K562 (cell line): ENCODE measurements around the gene ITPR3. TPM values are rescaled to one million over a fixed set of nuclear protein-coding genes. Genes with fewer than 3 reads are reported as not detected.

Source experiments
- ATAC-seq: fragments of 200-7000 bp; cut with Tn5 transposase; 3 replicates; pipeline ENCODE4 v1.9.1; 2020; ENCODE audit warnings: moderate library complexity
- BruUV-seq: library from RNA; stranded (reverse); fragments of 400-500 nt; replicated peaks from 2 replicates; lab custom pipeline; 2021; lab: Mats Ljungman, UMichigan
- CTCF ChIA-PET: fragments of 300-600 bp; formaldehyde crosslinking; extraction: SDS; loops from one replicate; lab custom pipeline; 2021; ENCODE audit warnings: low intra/inter-chr PET ratio; lab: Yijun Ruan, JAX
- POLR2A ChIA-PET: fragments of 300-600, 350-650 bp; sonication (Branson Sonifier 250); formaldehyde crosslinking; extraction: SDS; loops from one replicate; lab custom pipeline; 2021; ENCODE audit warnings: antibody characterized with exemption, inconsistent platforms; lab: Yijun Ruan, JAX
- DNase-seq, 4 experiments: peaks; one replicate each; pipeline versions ENCODE4 v3.0.0 to v3.0.0-alpha.2; 2011 to 2018; ENCODE audit warnings: low spot score in 3 of 4, mixed read lengths in 3 of 4; ENCODE audit errors: extremely low read depth in 1 of 4
- FAIRE-seq: peaks from 2 replicates; lab custom pipeline; 2011; peaks lifted over from hg19 to GRCh38; lab: Jason Lieb, UNC
- H2AFZ ChIP-seq: 2 replicates; pipeline ENCODE4 v1.6.0; 2011; ENCODE audit warnings: low read depth, low read length, control low read depth, inconsistent platforms
- H3K27ac ChIP-seq: fragments of 200-600 bp; 3 replicates; pipeline ENCODE4 v1.8.0; 2011; ENCODE audit warnings: low read depth, mild to moderate bottlenecking, control low read depth, inconsistent platforms, low read length, moderate library complexity, mixed read lengths; ENCODE audit errors: extremely low read depth
- H3K27me3 ChIP-seq, 2 experiments: fragments of 300-600 bp in 1 of 2; 2 replicates in 1 of 2; 3 replicates in 1 of 2; pipeline versions ENCODE4 v1.6.0 to v1.8.0; 2011; ENCODE audit warnings: inconsistent platforms in 2 of 2, low read length in 2 of 2, mild to moderate bottlenecking in 1 of 2, mixed read lengths in 1 of 2, moderate library complexity in 1 of 2; ENCODE audit not compliant: control insufficient read depth in 2 of 2, insufficient read depth in 2 of 2
- H3K36me3 ChIP-seq: fragments of 300-600 bp; 3 replicates; pipeline ENCODE4 v1.8.0; 2011; ENCODE audit warnings: mild to moderate bottlenecking, low read length, inconsistent platforms; ENCODE audit not compliant: control insufficient read depth, insufficient read depth
- H3K4me1 ChIP-seq, 2 experiments: fragments of 200-600 bp in 1 of 2; replicated peaks in 1 of 2; 2 replicates in 1 of 2; 3 replicates in 1 of 2; pipeline versions ENCODE4 v1.5.1 to v1.8.0; 2011; ENCODE audit warnings: inconsistent platforms in 2 of 2, low read length in 2 of 2, mild to moderate bottlenecking in 1 of 2, mixed read lengths in 1 of 2, moderate library complexity in 1 of 2; ENCODE audit not compliant: control insufficient read depth in 2 of 2, insufficient read depth in 2 of 2
- H3K4me2 ChIP-seq: 2 replicates; pipeline ENCODE4 v1.6.1; 2011; ENCODE audit warnings: low read length, control low read depth, inconsistent platforms, mixed read lengths; ENCODE audit not compliant: insufficient read depth
- H3K4me3 ChIP-seq: fragments of 200-600 bp; sonication (generic), shearing (Covaris generic); 2 replicates; pipeline ENCODE4 v1.5.1; 2016; ENCODE audit warnings: control low read depth, inconsistent platforms
- H3K79me2 ChIP-seq: fragments of 200-600 bp; 3 replicates; pipeline ENCODE4 v1.8.0; 2011; ENCODE audit warnings: low read length, inconsistent platforms; ENCODE audit not compliant: control insufficient read depth, insufficient read depth
- H3K9ac ChIP-seq, 2 experiments: 2 replicates each; pipeline versions ENCODE4 v1.6.0 to v1.6.1; 2011; ENCODE audit warnings: low read depth in 2 of 2, low read length in 2 of 2, control low read depth in 1 of 2, inconsistent platforms in 1 of 2, mild to moderate bottlenecking in 1 of 2, mixed read lengths in 1 of 2; ENCODE audit not compliant: insufficient read depth in 1 of 2
- H3K9me1 ChIP-seq: one replicate; pipeline ENCODE4 v1.6.0; 2011; ENCODE audit warnings: inconsistent platforms, mild to moderate bottlenecking, low read length, moderate library complexity; ENCODE audit not compliant: control insufficient read depth, insufficient read depth
- H3K9me3 ChIP-seq: replicated peaks from 2 replicates; pipeline ENCODE4 v1.5.1; 2011; ENCODE audit warnings: low read depth, low read length, inconsistent platforms; ENCODE audit not compliant: control insufficient read depth, insufficient read depth
- H4K20me1 ChIP-seq: replicated peaks from 2 replicates; pipeline ENCODE4 v1.6.1; 2011; ENCODE audit warnings: low read length, inconsistent platforms, mixed read lengths; ENCODE audit not compliant: control insufficient read depth, insufficient read depth
- ATF1 ChIP-seq, 2 experiments: fragments of 450-650 bp in 1 of 2; IDR thresholded peaks; 2 replicates each; pipeline ENCODE4 v1.6.1; 2016; ENCODE audit warnings: missing compliant biosample characterization in 1 of 2, missing genetic modification characterization in 1 of 2
- BCOR ChIP-seq: fragments of 450-650 bp; IDR thresholded peaks from 2 replicates; pipeline ENCODE4 v1.6.1; 2016
- CEBPB ChIP-seq: fragments of 450-650 bp; IDR thresholded peaks from 2 replicates; pipeline ENCODE4 v1.6.1; 2016; ENCODE audit warnings: missing genetic modification characterization, missing compliant biosample characterization
- ETV5 ChIP-seq: sonication (generic); formaldehyde crosslinking; IDR thresholded peaks from 2 replicates; pipeline ENCODE4 v1.4.0; 2020; ENCODE audit warnings: low read depth, mild to moderate bottlenecking, missing genetic modification reagents
- GATAD2A ChIP-seq: fragments of 450-650 bp; IDR thresholded peaks from 2 replicates; pipeline ENCODE4 v1.6.1; 2017
- HMGN3 ChIP-seq: IDR thresholded peaks from 2 replicates; pipeline ENCODE4 v1.6.1; 2011; ENCODE audit warnings: borderline replicate concordance, low read depth, mild to moderate bottlenecking, mixed read lengths, low read length; ENCODE audit not compliant: insufficient read length; ENCODE audit errors: extremely low read depth
- MYBL2 ChIP-seq, 2 experiments: fragments of 450-650 bp in 1 of 2; sonication (generic) in 1 of 2; formaldehyde crosslinking in 1 of 2; IDR thresholded peaks; 2 replicates each; pipeline versions ENCODE4 v1.6.1 to v1.8.1; 2017 to 2022; ENCODE audit warnings: borderline replicate concordance in 1 of 2, inconsistent platforms in 1 of 2, low read depth in 1 of 2, mild to moderate bottlenecking in 1 of 2, missing genetic modification reagents in 1 of 2, moderate library complexity in 1 of 2
- NFIC ChIP-seq: fragments of 450-650 bp; IDR thresholded peaks from 2 replicates; pipeline ENCODE4 v1.6.1; 2017; ENCODE audit warnings: mild to moderate bottlenecking, inconsistent platforms
- PTRF ChIP-seq: fragments of 450-650 bp; IDR thresholded peaks from 2 replicates; pipeline ENCODE4 v1.6.1; 2016; ENCODE audit warnings: mild to moderate bottlenecking, missing genetic modification characterization, missing compliant biosample characterization
- PYGO2 ChIP-seq: fragments of 450-650 bp; IDR thresholded peaks from 2 replicates; pipeline ENCODE4 v1.6.1; 2016; ENCODE audit warnings: mild to moderate bottlenecking, missing genetic modification characterization, moderate library complexity, missing compliant biosample characterization
- RBM14 ChIP-seq: fragments of 200-400 bp; formaldehyde crosslinking; IDR thresholded peaks from 2 replicates; pipeline ENCODE4 v1.6.1; 2018; ENCODE audit warnings: low read depth, mild to moderate bottlenecking, low read length, moderate library complexity, borderline replicate concordance; ENCODE audit not compliant: insufficient read depth
- SAFB ChIP-seq: fragments of 200-400 bp; formaldehyde crosslinking; IDR thresholded peaks from 2 replicates; pipeline ENCODE4 v1.6.1; 2017; ENCODE audit warnings: low read depth, low read length, borderline replicate concordance
- STAT5A ChIP-seq: IDR thresholded peaks from 2 replicates; pipeline ENCODE4 v1.6.1; 2012; ENCODE audit warnings: low read length, inconsistent platforms, borderline replicate concordance
- ZFP30 ChIP-seq: fragments of 250-450 bp; sonication (Bioruptor Pico); IDR thresholded peaks from 2 replicates; pipeline ENCODE4 v1.8.0; 2022; ENCODE audit warnings: moderate library complexity, mild to moderate bottlenecking, inconsistent platforms, borderline replicate concordance
- WGBS: fragments of 100-300 bp; shearing (Covaris generic); methylation state at CpG from one replicate; pipeline ENCODE4 v1.1.6; 2016; ENCODE audit warnings: low coverage, mixed read lengths; ENCODE audit not compliant: insufficient coverage; ENCODE audit errors: missing lambda C conversion rate; 5-methylcytosine and 5-hydroxymethylcytosine counted together
- in situ Hi-C: fragments of 300-500 bp; cut with MboI; formaldehyde crosslinking; loops from 4 replicates; pipeline ENCODE4 v1.15.0; 2018; ENCODE audit warnings: inconsistent platforms, mixed read lengths
- intact Hi-C: fragments of 100-400 bp; cut with micrococcal nuclease; formaldehyde crosslinking; loops from 2 replicates; pipeline ENCODE4 v1.14.2; 2022
- polyA plus RNA-seq, 8 experiments: library from polyadenylated mRNA; depleted of rRNA in 4 of 8; stranded (reverse) in 5 of 8; unstranded in 3 of 8; fragments of >200 nt; fragmentation: Nextera tagmentation in 2 of 8; fragmentation: Illumina TruSeq in 1 of 8; extraction: Ambion mirVana in 2 of 8; extraction: Trizol in 1 of 8; gene quantifications; 2 replicates each; pipeline versions ENCODE4 v1.2.1 to v1.2.3, GENCODE V29; 2011 to 2014; ENCODE audit warnings: inconsistent platforms in 1 of 8, missing spikeins in 1 of 8
- total RNA-seq, 7 experiments: library from RNA; depleted of rRNA in 6 of 7; stranded (reverse); fragments of >200 nt in 6 of 7; fragmentation: Illumina TruSeq in 2 of 7; extraction: Trizol in 2 of 7; gene quantifications; 2 replicates each; pipeline versions ENCODE4 v1.2.1 to v1.2.3, GENCODE V29; 2011 to 2021; ENCODE audit warnings: low replicate concordance in 1 of 7
- TF ChIP-seq, protein P1 (sequence below): fragments of 250-450 bp; sonication (Bioruptor Pico); IDR thresholded peaks from 2 replicates; pipeline ENCODE4 v1.5.1; 2021; ENCODE audit warnings: mild to moderate bottlenecking

The ITPR3 gene
- total and polyA plus RNA-seq, 9 of the 15 experiments (the other 6 are each of a cell fraction or from before 2014, with no cell fraction given): 0.39 to 35.7 (median 13.2) TPM

DNA sequence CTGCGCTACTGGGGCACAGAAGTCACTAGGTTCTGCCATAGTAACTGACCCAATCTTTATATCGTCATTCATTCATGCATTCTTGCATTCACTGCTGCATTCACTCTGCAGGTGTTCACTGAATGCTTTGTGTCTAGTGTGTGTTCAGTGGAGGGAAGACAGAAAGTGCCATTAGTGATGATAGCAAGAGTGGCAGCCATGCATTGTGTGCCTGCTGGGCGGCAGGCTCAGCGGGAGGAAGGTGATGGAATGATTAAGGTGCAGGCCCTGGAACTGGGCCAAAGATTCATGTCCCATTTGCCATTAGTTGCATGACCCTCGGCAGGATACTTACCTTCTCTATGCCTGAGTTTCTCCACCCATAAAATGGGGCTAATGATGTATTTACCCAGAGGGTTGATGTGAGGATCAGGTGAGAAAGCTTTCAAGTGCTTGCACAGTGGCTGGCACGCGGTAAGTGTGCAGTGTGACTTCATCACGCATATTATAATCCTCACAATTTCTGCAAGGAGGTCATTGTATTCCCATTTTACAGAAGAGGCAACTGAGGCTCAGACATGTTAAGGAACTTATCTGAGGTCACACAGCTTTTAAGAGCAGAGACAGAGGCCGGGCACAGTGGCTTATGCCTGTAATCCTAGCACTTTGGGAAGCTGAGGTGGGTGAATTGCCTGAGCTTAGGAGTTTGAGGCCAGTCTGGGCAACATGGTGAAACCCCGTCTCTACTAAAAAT, 40.1 kb downstream of the ITPR3 start:
- in situ Hi-C loops: no loop called here
- DNase-seq (no peak), ATAC-seq (no peak), FAIRE-seq (peak; percentile 23)
- Histone ChIP-seq H3K36me3 (peaks cover 64% of the 10 kb centered on the region; the same call in 2 of the 3 replicates), H3K9me1 (no peaks in the 10 kb centered on the region), H3K9me3 (no peaks in the 10 kb centered on the region), H3K4me1 (peaks cover 0 to 4% of the 10 kb centered on the region in 2 experiments; a peak in 1 of 5 replicates), H4K20me1 (no peaks in the 10 kb centered on the region; the same call in 1 of the 2 replicates), H3K9ac (no peak overlapping the region), H3K27ac (no peak overlapping the region), H3K27me3 (no peaks in the 10 kb centered on the region), H3K79me2 (no peaks in the 10 kb centered on the region), H2AFZ (no peak overlapping the region), H3K4me2 (no peak overlapping the region), H3K4me3 (no peak overlapping the region)
- no peak for TF ChIP-seq GATAD2A
- TF ChIP-seq PTRF (tag): no peak
- no peak for TF ChIP-seq ATF1 (CRISPR knock-in tag; IDR thresholded peaks at IDR 0.05)
- no peak for TF ChIP-seq ATF1 (tag; IDR thresholded peaks at IDR 0.05)
- TF ChIP-seq CEBPB (tag): no peak
- TF ChIP-seq ETV5 (CRISPR knock-in tag): no peak
- no peak for TF ChIP-seq MYBL2 (IDR thresholded peaks at IDR 0.05; ENCODE audit: low read depth)
- TF ChIP-seq MYBL2 (CRISPR knock-in tag; IDR thresholded peaks at IDR 0.05; ENCODE audit: borderline replicate concordance): no peak
- TF ChIP-seq PYGO2: no peak
- no peak for TF ChIP-seq ZFP30 (CRISPR knock-in tag)
- TF ChIP-seq, protein P1, sequence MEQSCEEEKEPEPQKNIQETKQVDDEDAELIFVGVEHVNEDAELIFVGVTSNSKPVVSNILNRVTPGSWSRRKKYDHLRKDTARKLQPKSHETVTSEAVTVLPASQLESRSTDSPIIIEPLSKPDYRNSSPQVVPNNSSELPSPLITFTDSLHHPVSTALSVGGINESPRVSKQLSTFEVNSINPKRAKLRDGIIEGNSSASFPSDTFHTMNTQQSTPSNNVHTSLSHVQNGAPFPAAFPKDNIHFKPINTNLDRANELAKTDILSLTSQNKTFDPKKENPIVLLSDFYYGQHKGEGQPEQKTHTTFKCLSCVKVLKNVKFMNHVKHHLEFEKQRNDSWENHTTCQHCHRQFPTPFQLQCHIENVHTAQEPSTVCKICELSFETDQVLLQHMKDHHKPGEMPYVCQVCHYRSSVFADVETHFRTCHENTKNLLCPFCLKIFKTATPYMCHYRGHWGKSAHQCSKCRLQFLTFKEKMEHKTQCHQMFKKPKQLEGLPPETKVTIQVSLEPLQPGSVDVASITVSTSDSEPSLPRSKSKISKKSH (CRISPR knock-in tag): no peak
- peak; percentile 65 for TF ChIP-seq BCOR
- TF ChIP-seq STAT5A: no peak
- no peak for TF ChIP-seq RBM14
- no peak for TF ChIP-seq HMGN3
- TF ChIP-seq SAFB: no peak
- peak; percentile 47; the same call in 1 of the 2 replicates for TF ChIP-seq NFIC
- WGBS: 70% methylated on average over 10 of the region's 10 CpGs
- POLR2A ChIA-PET: interaction anchor here (0.6 kb wide), 1 partner anchor 17 kb away, joined by 4 read pairs; no protein-coding TSS in a partner anchor
- CTCF ChIA-PET: no interaction called here
- intact Hi-C loops: no loop called here
- BruUV-seq: no TSS peak
